ENCODE measurements around the gene LRP1.
A peak's percentile ranks its signal among the peaks of the same experiment; 100 is the strongest.

The LRP1 gene

DNA sequence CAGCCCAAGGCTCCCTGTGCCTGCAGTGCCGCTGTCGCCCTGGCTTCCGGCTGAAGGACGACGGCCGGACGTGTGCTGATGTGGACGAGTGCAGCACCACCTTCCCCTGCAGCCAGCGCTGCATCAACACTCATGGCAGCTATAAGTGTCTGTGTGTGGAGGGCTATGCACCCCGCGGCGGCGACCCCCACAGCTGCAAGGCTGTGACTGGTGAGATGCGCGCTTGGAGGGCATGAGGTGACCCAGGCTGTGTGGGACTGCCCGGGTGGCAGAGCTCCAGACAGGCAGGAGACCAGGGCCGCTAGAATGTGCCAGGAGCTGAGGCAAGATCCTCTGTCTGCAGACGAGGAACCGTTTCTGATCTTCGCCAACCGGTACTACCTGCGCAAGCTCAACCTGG lies 68.7 kb downstream of the LRP1 start:
- no peak for DNase-seq

GRCh38 chr12:57198329-57198728 lies 70.0 kb downstream of the LRP1 start:
- no peak for DNase-seq

DNA sequence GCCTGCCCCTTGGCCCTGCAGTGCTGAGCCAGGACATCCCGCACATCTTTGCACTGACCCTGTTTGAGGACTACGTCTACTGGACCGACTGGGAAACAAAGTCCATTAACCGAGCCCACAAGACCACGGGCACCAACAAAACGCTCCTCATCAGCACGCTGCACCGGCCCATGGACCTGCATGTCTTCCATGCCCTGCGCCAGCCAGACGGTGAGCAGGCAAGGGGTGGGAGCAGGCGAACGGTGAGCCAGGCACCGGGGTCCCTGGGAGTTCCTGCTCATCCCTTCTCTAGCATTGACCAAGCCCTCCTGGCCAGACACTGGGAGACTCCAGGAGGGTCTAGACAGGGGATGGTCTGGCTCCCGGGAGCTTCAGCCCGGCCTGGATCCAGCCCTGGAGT lies 70.9 kb downstream of the LRP1 start:
- no peak for DNase-seq

- no peak for DNase-seq
These were observed 72.2 kb downstream of the LRP1 start for GRCh38 chr12:57200497-57200896.

DNA sequence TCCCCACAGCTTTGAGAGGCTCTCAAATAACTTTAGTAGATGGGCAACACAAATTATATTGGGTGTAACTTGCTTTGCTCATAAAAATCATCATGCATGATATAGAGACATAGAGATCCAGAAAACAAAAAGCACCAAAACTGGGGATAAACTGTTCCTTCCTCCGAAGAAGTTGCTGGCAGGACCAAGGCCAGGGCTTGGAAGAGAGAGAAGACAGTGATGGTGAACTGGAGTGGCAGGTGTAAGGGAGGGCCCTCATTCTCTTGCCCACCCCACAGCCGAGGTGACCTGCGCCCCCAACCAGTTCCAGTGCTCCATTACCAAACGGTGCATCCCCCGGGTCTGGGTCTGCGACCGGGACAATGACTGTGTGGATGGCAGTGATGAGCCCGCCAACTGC lies 72.9 kb downstream of the LRP1 start:
- no peak for DNase-seq

GRCh38 chr12:57201631-57202030 lies 73.3 kb downstream of the LRP1 start:
- DNase-seq: no peak

DNA sequence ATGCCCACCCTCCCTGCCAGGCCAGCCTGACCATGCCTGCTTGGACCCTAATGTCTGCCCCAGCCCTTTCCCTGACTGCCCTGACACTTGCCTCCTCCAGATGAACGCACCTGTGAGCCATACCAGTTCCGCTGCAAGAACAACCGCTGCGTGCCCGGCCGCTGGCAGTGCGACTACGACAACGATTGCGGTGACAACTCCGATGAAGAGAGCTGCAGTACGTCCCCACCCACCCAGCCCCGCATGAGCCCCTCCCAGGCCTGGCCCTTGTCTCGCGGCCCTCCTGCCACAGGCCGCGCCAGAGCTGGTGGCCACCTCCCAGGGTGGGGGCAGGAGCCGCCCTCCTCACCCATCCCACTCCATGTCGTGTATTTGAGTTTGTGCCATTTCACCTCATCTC lies 74.0 kb downstream of the LRP1 start:
- DNase-seq: no peak

DNA sequence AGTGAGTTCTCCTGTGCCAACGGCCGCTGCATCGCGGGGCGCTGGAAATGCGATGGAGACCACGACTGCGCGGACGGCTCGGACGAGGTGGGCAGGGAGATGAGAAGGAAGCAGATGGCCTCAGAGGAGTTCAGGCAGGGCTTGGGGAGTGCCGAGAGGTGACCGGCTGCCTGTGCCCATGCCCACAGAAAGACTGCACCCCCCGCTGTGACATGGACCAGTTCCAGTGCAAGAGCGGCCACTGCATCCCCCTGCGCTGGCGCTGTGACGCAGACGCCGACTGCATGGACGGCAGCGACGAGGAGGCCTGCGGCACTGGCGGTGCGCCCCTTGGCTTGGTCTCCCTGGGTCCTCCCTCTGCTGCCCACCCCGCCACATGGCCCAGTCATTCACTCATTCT lies 74.9 kb downstream of the LRP1 start:
- DNase-seq: no peak

- no peak for DNase-seq
These were observed 75.5 kb downstream of the LRP1 start for GRCh38 chr12:57203791-57204190.

GRCh38 chr12:57204454-57204853 lies 76.2 kb downstream of the LRP1 start:
- no peak for DNase-seq

DNA sequence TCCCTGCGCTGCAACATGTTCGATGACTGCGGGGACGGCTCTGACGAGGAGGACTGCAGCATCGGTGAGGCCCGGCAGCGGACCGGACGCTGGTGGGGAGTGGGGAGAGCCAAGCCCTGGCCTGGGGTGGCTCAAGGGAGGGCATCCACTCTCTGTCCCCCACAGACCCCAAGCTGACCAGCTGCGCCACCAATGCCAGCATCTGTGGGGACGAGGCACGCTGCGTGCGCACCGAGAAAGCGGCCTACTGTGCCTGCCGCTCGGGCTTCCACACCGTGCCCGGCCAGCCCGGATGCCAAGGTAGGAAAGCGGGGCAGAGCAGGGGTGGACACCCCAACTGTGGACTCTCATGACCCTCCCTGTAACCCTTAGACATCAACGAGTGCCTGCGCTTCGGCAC lies 76.9 kb downstream of the LRP1 start:
- DNase-seq: no peak

GRCh38 chr12:57205931-57206330 lies 77.6 kb downstream of the LRP1 start:
- no peak for DNase-seq

GRCh38 chr12:57207731-57208630 lies 79.7 kb downstream of the LRP1 start:
- DNase-seq: no peak

- DNase-seq: no peak
These were observed 80.5 kb downstream of the LRP1 start for GRCh38 chr12:57208631-57209282.

- DNase-seq: no peak
These were observed 81.6 kb downstream of the LRP1 start for GRCh38 chr12:57209916-57210315.

GRCh38 chr12:57210461-57210860 lies 82.2 kb downstream of the LRP1 start:
- DNase-seq: no peak

GRCh38 chr12:57210926-57211692 lies 82.8 kb downstream of the LRP1 start:
- DNase-seq: no peak

DNA sequence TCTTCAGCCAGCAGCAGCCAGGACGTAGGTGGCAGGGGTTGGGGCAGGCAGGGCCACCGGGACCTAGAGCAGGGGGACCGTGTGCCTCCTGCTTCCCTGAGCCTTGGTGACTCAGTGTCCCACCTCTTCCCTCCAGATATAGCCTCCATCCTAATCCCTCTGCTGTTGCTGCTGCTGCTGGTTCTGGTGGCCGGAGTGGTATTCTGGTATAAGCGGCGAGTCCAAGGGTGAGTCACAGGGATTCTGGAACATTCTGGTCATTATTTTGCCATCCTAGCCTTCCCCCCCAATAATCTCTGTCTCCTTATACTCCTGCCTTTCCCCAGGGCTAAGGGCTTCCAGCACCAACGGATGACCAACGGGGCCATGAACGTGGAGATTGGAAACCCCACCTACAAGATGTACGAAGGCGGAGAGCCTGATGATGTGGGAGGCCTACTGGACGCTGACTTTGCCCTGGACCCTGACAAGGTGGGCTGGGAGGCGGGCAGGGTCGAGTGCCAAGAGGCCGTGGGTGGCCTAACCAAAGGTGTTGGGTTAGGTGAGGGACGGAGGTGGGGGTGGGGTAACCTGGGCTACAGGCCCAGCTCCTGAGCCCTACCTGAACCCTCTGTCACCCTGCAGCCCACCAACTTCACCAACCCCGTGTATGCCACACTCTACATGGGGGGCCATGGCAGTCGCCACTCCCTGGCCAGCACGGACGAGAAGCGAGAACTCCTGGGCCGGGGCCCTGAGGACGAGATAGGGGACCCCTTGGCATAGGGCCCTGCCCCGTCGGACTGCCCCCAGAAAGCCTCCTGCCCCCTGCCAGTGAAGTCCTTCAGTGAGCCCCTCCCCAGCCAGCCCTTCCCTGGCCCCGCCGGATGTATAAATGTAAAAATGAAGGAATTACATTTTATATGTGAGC lies 83.8 kb downstream of the LRP1 start:
- DNase-seq: no peak

- DNase-seq: no peak
These were observed 84.4 kb downstream of the LRP1 start for GRCh38 chr12:57212701-57213057.

- DNase-seq: peak; percentile 38
These were observed 84.9 kb downstream of the LRP1 start for GRCh38 chr12:57213058-57213715.

- DNase-seq: no peak
These were observed 85.6 kb downstream of the LRP1 start for GRCh38 chr12:57213763-57214397.

DNA sequence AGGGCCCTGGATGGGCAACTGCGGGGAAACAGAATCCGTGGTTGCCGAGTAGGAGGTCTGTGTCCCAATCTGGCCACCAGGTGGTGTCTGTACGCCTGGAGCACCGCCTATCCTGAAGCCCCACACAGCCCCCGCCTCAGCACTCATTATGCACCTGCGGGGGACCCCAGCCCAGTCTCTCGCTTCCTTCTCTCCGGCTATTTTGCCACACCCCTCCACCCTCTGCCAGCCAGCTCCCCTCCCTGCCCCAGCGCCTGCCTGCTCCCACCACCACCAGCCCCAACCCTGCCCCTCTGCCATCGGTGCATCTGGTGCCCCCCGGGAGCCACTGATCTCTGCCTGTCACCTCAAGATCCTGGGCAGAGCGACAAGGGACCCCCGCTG lies 86.1 kb downstream of the LRP1 start:
- DNase-seq: peak; percentile 5
